Progenitor cell of endocrine pancreas (in vitro differentiated cells): ENCODE measurements around the gene OSM. TPM values are rescaled to one million over a fixed set of nuclear protein-coding genes. Genes with fewer than 3 reads are reported as not detected.

Experiments used
- DNase-seq: peaks from one replicate; pipeline ENCODE4 v3.0.0; 2021; ENCODE audit warnings: low spot score; ENCODE audit not compliant: unreplicated experiment
- H3K27ac Mint-ChIP-seq: 2 replicates; pipeline ENCODE4 v1.8.0; 2021; ENCODE audit warnings: mild to moderate bottlenecking, moderate library complexity, mixed read lengths
- H3K27me3 Mint-ChIP-seq: 2 replicates; pipeline ENCODE4 v1.8.0; 2021; ENCODE audit warnings: mixed read lengths
- H3K36me3 Mint-ChIP-seq: 2 replicates; pipeline ENCODE4 v1.8.0; 2022; ENCODE audit warnings: mixed read lengths; ENCODE audit not compliant: insufficient read depth
- H3K4me1 Mint-ChIP-seq: 2 replicates; pipeline ENCODE4 v1.8.0; 2021; ENCODE audit warnings: low read depth, mixed read lengths
- H3K4me3 Mint-ChIP-seq: 2 replicates; pipeline ENCODE4 v1.8.0; 2021; ENCODE audit warnings: low read depth, mild to moderate bottlenecking, moderate library complexity, mixed read lengths
- H3K9me3 Mint-ChIP-seq: 2 replicates; pipeline ENCODE4 v1.8.0; 2021; ENCODE audit warnings: low read depth, mixed read lengths
- CTCF ChIP-seq: fragments of 200-600 bp; sonication (generic); IDR thresholded peaks from one replicate; pipeline ENCODE4 v1.5.0; 2021; ENCODE audit warnings: antibody characterized with exemption, mild to moderate bottlenecking; ENCODE audit not compliant: unreplicated experiment
- total RNA-seq: library from RNA; stranded (reverse); gene quantifications from 2 replicates; pipeline ENCODE4 v1.2.1, GENCODE V29; 2021

The OSM gene
- total RNA-seq, 1 donor from 2014 or later, result not detected

- Mint-ChIP-seq H3K9me3 (no peaks in the 10 kb centered on the region), H3K27ac (peak overlapping the region; percentile 84)
These were observed 51.8 kb downstream of the OSM start for GRCh38 chr22:30214703-30215407.

GRCh38 chr22:30212996-30213441 is 53.6 kb downstream of the OSM start:
- TF ChIP-seq CTCF, result no peak
- H3K27ac Mint-ChIP-seq, result no peak overlapping the region
- H3K4me3 Mint-ChIP-seq, result no peak overlapping the region
- peaks cover 12% of the 10 kb centered on the region for H3K4me1 Mint-ChIP-seq
- peaks cover 29% of the 10 kb centered on the region for H3K27me3 Mint-ChIP-seq
- no peaks in the 10 kb centered on the region for H3K9me3 Mint-ChIP-seq
- H3K36me3 Mint-ChIP-seq, result no peaks in the 10 kb centered on the region
- DNase-seq, result no peak

More at GRCh38 chr22:30214703-30215407, 51.8 kb downstream of the OSM start:
- TF ChIP-seq CTCF, result no peak
- H3K27me3 Mint-ChIP-seq, result peaks cover 23% of the 10 kb centered on the region
- H3K4me1 Mint-ChIP-seq, result peaks cover 9% of the 10 kb centered on the region
- no peak overlapping the region for H3K4me3 Mint-ChIP-seq
- no peak for DNase-seq
- no peaks in the 10 kb centered on the region for H3K36me3 Mint-ChIP-seq

Other genes starting within 250 kb of the OSM start
- not detected in 2 replicates for gene HORMAD2, start 186.4 kb downstream of the OSM start, total RNA-seq
- gene LIF, start 20.1 kb downstream of the OSM start, total RNA-seq, result 2.3 and 3.6 TPM in 2 replicates
- gene CASTOR1, start 22.7 kb upstream of the OSM start, total RNA-seq, result 7.2 and 9.3 TPM in 2 replicates
- 10.6 and 13.4 TPM in 2 replicates for gene TBC1D10A, start 60.1 kb upstream of the OSM start, total RNA-seq
- gene SF3A1, start 90.0 kb upstream of the OSM start, total RNA-seq, result 155 and 165 TPM in 2 replicates
- gene CCDC157, start 90.2 kb upstream of the OSM start, total RNA-seq, result 11.1 and 13.5 TPM in 2 replicates
- 32.5 and 35.8 TPM in 2 replicates for gene RNF215, start 120.6 kb upstream of the OSM start, total RNA-seq
- 13.2 and 13.7 TPM in 2 replicates for gene SEC14L2, start 130.2 kb upstream of the OSM start, total RNA-seq
- gene MTFP1, start 158.9 kb upstream of the OSM start, total RNA-seq, result 12.6 and 16.6 TPM in 2 replicates
- not detected in 2 replicates for gene SEC14L3, start 205.2 kb upstream of the OSM start, total RNA-seq
- 0.31 and 0.46 TPM in 2 replicates for gene SEC14L4, start 238.8 kb upstream of the OSM start, total RNA-seq